Measurements from ENCODE around the gene GOLGA1.

GRCh38 chr9:124914753-124915405 lies 26.0 kb downstream of the GOLGA1 start:
- TF ChIP-seq GATA3 (IDR thresholded peaks at IDR 0.05; ENCODE audit: low read depth, low read length) (no peak), GATA2 (IDR thresholded peaks at IDR 0.05; ENCODE audit: low read depth, low read length) (no peak)
